Sigmoid colon (tissue), 4 donors: ENCODE results near the gene GYG2.

ENCODE experiments used
- CTCF ChIP-seq, 4 experiments: fragments of 450-650 bp in 3 of 4; fragments of 200-600 bp in 1 of 4; IDR thresholded peaks; one replicate each; pipeline ENCODE4 v1.5.1; 2016 to 2019; ENCODE audit warnings: antibody characterized with exemption in 4 of 4, mild to moderate bottlenecking in 3 of 4, moderate library complexity in 2 of 4
- POLR2AphosphoS5 ChIP-seq, 4 donors: sonication (generic); formaldehyde crosslinking; IDR thresholded peaks; one replicate each; pipeline ENCODE4 v1.6.1; 2017; ENCODE audit warnings: antibody characterized with exemption in 4 of 4

- TF ChIP-seq CTCF (IDR thresholded peaks at IDR 0.05): no peak
- no peak for TF ChIP-seq POLR2AphosphoS5 (IDR thresholded peaks at IDR 0.05)
Observed at GRCh38 chrX:2883770-2884169, 55.0 kb downstream of the GYG2 start.
